ENCODE measurements around the gene G3BP1. TPM values are rescaled to one million over a fixed set of nuclear protein-coding genes. Genes with fewer than 3 reads are reported as not detected.

Gene G3BP1
- total and polyA plus RNA-seq, 2 of the 13 experiments (the other 11 are each of a cell fraction or from before 2014, with no cell fraction given): 36.7 to 320 TPM

- no TSS peak for BruUV-seq (replicated peaks)
- Histone ChIP-seq H3K27me3 (ENCODE audit: control insufficient read depth in 1 of 2, insufficient read depth in 2 of 2, low read length in 2 of 2) (no peaks in the 10 kb centered on the region), H3K79me2 (ENCODE audit: insufficient read depth, low read length) (peaks cover 28% of the 10 kb centered on the region), H3K4me1 (ENCODE audit: insufficient read depth, low read length) (no peaks in the 10 kb centered on the region), H3K9ac (ENCODE audit: insufficient read depth, low read depth, low read length) (no peak overlapping the region), H3K27ac (ENCODE audit: extremely low read length, insufficient read depth, low read length) (no peak overlapping the region), H2AFZ (ENCODE audit: low read length) (no peak overlapping the region), H3K9me3 (ENCODE audit: low read length) (no peaks in the 10 kb centered on the region), H4K20me1 (ENCODE audit: insufficient read depth, low read length) (peaks cover 8% of the 10 kb centered on the region), H3K4me3 (replicated peaks in 1 of 3; ENCODE audit: insufficient read depth in 1 of 3, low read depth in 2 of 3, low read length in 3 of 3) (no peak overlapping the region), H3K36me3 (replicated peaks in 1 of 2; ENCODE audit: control insufficient read depth in 1 of 2, insufficient read depth in 2 of 2, low read length in 2 of 2) (peaks cover 20 to 91% of the 10 kb centered on the region in 2 experiments), H3K4me2 (ENCODE audit: low read depth, low read length) (no peak overlapping the region)
- DNase-seq (ENCODE audit: low spot score): no peak
- in situ Hi-C loops (cut with HindIII; ENCODE audit: extremely low pct_ligation_motif_present, low pct_unique_long_range_greater_than_20kb): no loop called here
- TF ChIP-seq ZNF678 (CRISPR knock-in tag; IDR thresholded peaks at IDR 0.05) (no peak), ARID2 (CRISPR knock-in tag; IDR thresholded peaks at IDR 0.05; ENCODE audit: borderline replicate concordance) (no peak), ZBTB7B (CRISPR knock-in tag; IDR thresholded peaks at IDR 0.05) (no peak), ZBTB38 (CRISPR knock-in tag; IDR thresholded peaks at IDR 0.05) (no peak), CBFB (CRISPR knock-in tag; IDR thresholded peaks at IDR 0.05) (no peak), SP4 (CRISPR knock-in tag; IDR thresholded peaks at IDR 0.05) (no peak), GFI1 (CRISPR knock-in tag; IDR thresholded peaks at IDR 0.05; ENCODE audit: borderline replicate concordance) (no peak), SMAD1 (CRISPR knock-in tag; IDR thresholded peaks at IDR 0.05; ENCODE audit: borderline replicate concordance, low read depth) (no peak), ZNF670 (CRISPR knock-in tag; IDR thresholded peaks at IDR 0.05; ENCODE audit: borderline replicate concordance) (no peak), GMEB2 (CRISPR knock-in tag; IDR thresholded peaks at IDR 0.05; ENCODE audit: low read depth) (no peak), GLI4 (CRISPR knock-in tag; IDR thresholded peaks at IDR 0.05; ENCODE audit: borderline replicate concordance) (no peak), FOXM1 (CRISPR knock-in tag; IDR thresholded peaks at IDR 0.05) (no peak), ZBTB1 (CRISPR knock-in tag; IDR thresholded peaks at IDR 0.05; ENCODE audit: borderline replicate concordance) (no peak), GPN1 (CRISPR knock-in tag; IDR thresholded peaks at IDR 0.05; ENCODE audit: borderline replicate concordance) (no peak)
- TF ChIP-seq, protein P1, sequence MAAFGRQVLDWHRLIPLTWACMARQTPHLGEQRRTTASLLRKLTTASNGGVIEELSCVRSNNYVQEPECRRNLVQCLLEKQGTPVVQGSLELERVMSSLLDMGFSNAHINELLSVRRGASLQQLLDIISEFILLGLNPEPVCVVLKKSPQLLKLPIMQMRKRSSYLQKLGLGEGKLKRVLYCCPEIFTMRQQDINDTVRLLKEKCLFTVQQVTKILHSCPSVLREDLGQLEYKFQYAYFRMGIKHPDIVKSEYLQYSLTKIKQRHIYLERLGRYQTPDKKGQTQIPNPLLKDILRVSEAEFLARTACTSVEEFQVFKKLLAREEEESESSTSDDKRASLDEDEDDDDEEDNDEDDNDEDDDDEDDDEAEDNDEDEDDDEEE (CRISPR knock-in tag; IDR thresholded peaks at IDR 0.05): no peak
- TF ChIP-seq, protein P2, sequence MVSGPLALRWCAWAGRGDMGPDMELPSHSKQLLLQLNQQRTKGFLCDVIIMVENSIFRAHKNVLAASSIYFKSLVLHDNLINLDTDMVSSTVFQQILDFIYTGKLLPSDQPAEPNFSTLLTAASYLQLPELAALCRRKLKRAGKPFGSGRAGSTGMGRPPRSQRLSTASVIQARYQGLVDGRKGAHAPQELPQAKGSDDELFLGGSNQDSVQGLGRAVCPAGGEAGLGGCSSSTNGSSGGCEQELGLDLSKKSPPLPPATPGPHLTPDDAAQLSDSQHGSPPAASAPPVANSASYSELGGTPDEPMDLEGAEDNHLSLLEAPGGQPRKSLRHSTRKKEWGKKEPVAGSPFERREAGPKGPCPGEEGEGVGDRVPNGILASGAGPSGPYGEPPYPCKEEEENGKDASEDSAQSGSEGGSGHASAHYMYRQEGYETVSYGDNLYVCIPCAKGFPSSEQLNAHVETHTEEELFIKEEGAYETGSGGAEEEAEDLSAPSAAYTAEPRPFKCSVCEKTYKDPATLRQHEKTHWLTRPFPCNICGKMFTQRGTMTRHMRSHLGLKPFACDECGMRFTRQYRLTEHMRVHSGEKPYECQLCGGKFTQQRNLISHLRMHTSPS (CRISPR knock-in tag; IDR thresholded peaks at IDR 0.05; ENCODE audit: low read depth): no peak
- TF ChIP-seq, protein P3, sequence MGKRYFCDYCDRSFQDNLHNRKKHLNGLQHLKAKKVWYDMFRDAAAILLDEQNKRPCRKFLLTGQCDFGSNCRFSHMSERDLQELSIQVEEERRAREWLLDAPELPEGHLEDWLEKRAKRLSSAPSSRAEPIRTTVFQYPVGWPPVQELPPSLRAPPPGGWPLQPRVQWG (CRISPR knock-in tag; IDR thresholded peaks at IDR 0.05; ENCODE audit: borderline replicate concordance, low read depth): no peak
- no peak for ATAC-seq
- WGBS (ENCODE audit: low lambda C conversion rate): 98% methylated on average over 3 of the region's 3 CpGs
- intact Hi-C loops (cut with micrococcal nuclease; ENCODE audit: unreplicated experiment): no loop called here
- ChIA-PET POLR2A (interaction anchor here (1.6 kb wide), 1 partner anchor 28 kb away, joined by 9 read pairs; the partner anchor contains the start of gene G3BP1), CTCF (ENCODE audit: low intra/inter-chr PET ratio, low total read pairs) (no interaction called here)
- no peak for FAIRE-seq
Observed at GRCh38 chr5:151799407-151799806, 27.7 kb downstream of the G3BP1 start.

Measured in HepG2 (cell line).